Stimulated activated naive CD8-positive, alpha-beta T cell treated with anti-CD3 and anti-CD28 coated beads, Interleukin-15, amount 100 ng/mL, for 72 hours (primary cell): ENCODE data around the gene FXYD7.
A peak's percentile ranks its signal among the peaks of the same experiment; 100 is the strongest.
"Not testable (repeated sequence)": the region's sequence is repeated elsewhere in the genome, so short reads cannot be mapped to it uniquely, and the experiment has no call there.

Experiments
- ATAC-seq: fragments of 150-1000 bp; cut with Tn5 transposase; 2 replicates; pipeline ENCODE4 v1.10.0; 2021; ENCODE audit warnings: mild to moderate bottlenecking, moderate library complexity
- DNase-seq, 2 donors: peaks; one replicate each; pipeline ENCODE4 v3.0.0; 2021 to 2022
- H3K27ac Mint-ChIP-seq, 2 donors: one replicate each; pipeline ENCODE4 v1.8.0; 2022; ENCODE audit warnings: mild to moderate bottlenecking in 2 of 2, mixed read lengths in 2 of 2, moderate library complexity in 2 of 2
- H3K27me3 Mint-ChIP-seq: one replicate; pipeline ENCODE4 v1.8.0; 2022; ENCODE audit warnings: mixed read lengths
- H3K4me1 Mint-ChIP-seq: one replicate; pipeline ENCODE4 v1.8.0; 2022; ENCODE audit warnings: mild to moderate bottlenecking, mixed read lengths
- H3K4me3 Mint-ChIP-seq, 2 donors: one replicate each; pipeline ENCODE4 v1.8.0; 2022; ENCODE audit warnings: mild to moderate bottlenecking in 2 of 2, mixed read lengths in 2 of 2, moderate library complexity in 1 of 2
- H3K9me3 Mint-ChIP-seq, 2 donors: one replicate each; pipeline ENCODE4 v1.8.0; 2022; ENCODE audit warnings: mixed read lengths in 2 of 2

Gene FXYD7

GRCh38 chr19:35119578-35120155, 23.4 kb upstream of the FXYD7 start:
- no peak overlapping the region for H3K27ac Mint-ChIP-seq
- ATAC-seq: no peak

GRCh38 chr19:35120492-35120891, 22.6 kb upstream of the FXYD7 start:
- Mint-ChIP-seq H3K9me3 (no peaks in the 10 kb centered on the region), H3K27me3 (no peaks in the 10 kb centered on the region), H3K4me1 (peaks cover 18% of the 10 kb centered on the region), H3K4me3 (no peak overlapping the region), H3K27ac (no peak overlapping the region)
- DNase-seq: no peak
- ATAC-seq: no peak

More at GRCh38 chr19:35119578-35120155, 23.4 kb upstream of the FXYD7 start:
- H3K4me1 Mint-ChIP-seq: peaks cover 17% of the 10 kb centered on the region
- DNase-seq: no peak
- H3K27me3 Mint-ChIP-seq: no peaks in the 10 kb centered on the region
- H3K4me3 Mint-ChIP-seq: no peak overlapping the region
- no peaks in the 10 kb centered on the region for H3K9me3 Mint-ChIP-seq

GRCh38 chr19:35120898-35121297, 22.2 kb upstream of the FXYD7 start:
- no peak for ATAC-seq
- Mint-ChIP-seq H3K27me3 (no peaks in the 10 kb centered on the region), H3K27ac (no peak overlapping the region), H3K4me1 (peaks cover 18% of the 10 kb centered on the region), H3K4me3 (no peak overlapping the region), H3K9me3 (no peaks in the 10 kb centered on the region)
- no peak for DNase-seq

GRCh38 chr19:35122687-35123551, 20.1 kb upstream of the FXYD7 start:
- no peak for ATAC-seq
- no peak for DNase-seq

GRCh38 chr19:35123573-35123972, 19.5 kb upstream of the FXYD7 start:
- Mint-ChIP-seq H3K27ac (no peak overlapping the region), H3K27me3 (no peaks in the 10 kb centered on the region), H3K4me3 (peak overlapping the region in 1 of 2 donors; percentile 77), H3K4me1 (peaks cover 18% of the 10 kb centered on the region), H3K9me3 (no peaks in the 10 kb centered on the region)
- DNase-seq: no peak
- no peak for ATAC-seq

More at GRCh38 chr19:35122687-35123551, 20.1 kb upstream of the FXYD7 start:
- Mint-ChIP-seq H3K9me3 (no peaks in the 10 kb centered on the region), H3K27me3 (no peaks in the 10 kb centered on the region), H3K4me1 (peaks cover 18% of the 10 kb centered on the region), H3K27ac (no peak overlapping the region), H3K4me3 (no peak overlapping the region)

GRCh38 chr19:35124098-35125060, 18.7 kb upstream of the FXYD7 start:
- no peaks in the 10 kb centered on the region for H3K9me3 Mint-ChIP-seq

GRCh38 chr19:35125270-35125717, 17.8 kb upstream of the FXYD7 start:
- H3K9me3 Mint-ChIP-seq: no peaks in the 10 kb centered on the region
- no peak for ATAC-seq
- peak overlapping the region; percentile 77 to 78 for H3K4me3 Mint-ChIP-seq
- H3K27me3 Mint-ChIP-seq: no peaks in the 10 kb centered on the region
- peaks cover 18% of the 10 kb centered on the region for H3K4me1 Mint-ChIP-seq
- DNase-seq: no peak
- H3K27ac Mint-ChIP-seq: no peak overlapping the region

More at GRCh38 chr19:35124098-35125060, 18.7 kb upstream of the FXYD7 start:
- Mint-ChIP-seq H3K27me3 (no peaks in the 10 kb centered on the region), H3K27ac (peak overlapping the region; percentile 65 to 83), H3K4me1 (peaks cover 18% of the 10 kb centered on the region), H3K4me3 (peak overlapping the region; percentile 77 to 78)
- ATAC-seq (peak; percentile 97), DNase-seq (peak; percentile 82 to 89)

GRCh38 chr19:35125749-35126623, 17.1 kb upstream of the FXYD7 start:
- Mint-ChIP-seq H3K27ac (peak overlapping the region in 1 of 2 donors; percentile 1), H3K4me1 (peaks cover 18% of the 10 kb centered on the region), H3K27me3 (no peaks in the 10 kb centered on the region)

GRCh38 chr19:35126624-35126959, 16.5 kb upstream of the FXYD7 start:
- Mint-ChIP-seq H3K27me3 (no peaks in the 10 kb centered on the region), H3K9me3 (no peaks in the 10 kb centered on the region), H3K27ac (no peak overlapping the region), H3K4me1 (peaks cover 18% of the 10 kb centered on the region), H3K4me3 (no peak overlapping the region)
- ATAC-seq (no peak), DNase-seq (no peak)

More at GRCh38 chr19:35125749-35126623, 17.1 kb upstream of the FXYD7 start:
- peak overlapping the region; percentile 7 to 27 for H3K4me3 Mint-ChIP-seq
- DNase-seq (no peak), ATAC-seq (no peak)
- no peaks in the 10 kb centered on the region for H3K9me3 Mint-ChIP-seq

- peaks cover 18% of the 10 kb centered on the region for H3K4me1 Mint-ChIP-seq
- H3K27me3 Mint-ChIP-seq: no peaks in the 10 kb centered on the region
- no peak overlapping the region for H3K4me3 Mint-ChIP-seq
- H3K27ac Mint-ChIP-seq: no peak overlapping the region
- no peak for DNase-seq
- ATAC-seq: no peak
- peaks cover 5 to 9% of the 10 kb centered on the region in 2 donors for H3K9me3 Mint-ChIP-seq
These were observed 15.2 kb upstream of the FXYD7 start for GRCh38 chr19:35127871-35128270.

GRCh38 chr19:35128398-35129057, 14.5 kb upstream of the FXYD7 start:
- Mint-ChIP-seq H3K4me1 (peaks cover 17% of the 10 kb centered on the region), H3K27ac (no peak overlapping the region), H3K27me3 (no peaks in the 10 kb centered on the region), H3K9me3 (peaks cover 5 to 15% of the 10 kb centered on the region in 2 donors), H3K4me3 (no peak overlapping the region)
- no peak for DNase-seq
- no peak for ATAC-seq

- not testable (repeated sequence) for H3K4me3 Mint-ChIP-seq, H3K4me1 Mint-ChIP-seq, H3K27me3 Mint-ChIP-seq, ATAC-seq, DNase-seq, H3K27ac Mint-ChIP-seq
- H3K9me3 Mint-ChIP-seq: peaks cover 5 to 15% of the 10 kb centered on the region in 2 donors
These were observed 13.3 kb upstream of the FXYD7 start for GRCh38 chr19:35129724-35130274.

- no peaks in the 10 kb centered on the region for H3K4me1 Mint-ChIP-seq
- H3K4me3 Mint-ChIP-seq: no peak overlapping the region
- H3K27ac Mint-ChIP-seq: no peak overlapping the region
- no peaks in the 10 kb centered on the region for H3K27me3 Mint-ChIP-seq
- DNase-seq (no peak), ATAC-seq (no peak)
- H3K9me3 Mint-ChIP-seq: peaks cover 5 to 15% of the 10 kb centered on the region in 2 donors
These were observed 12.0 kb upstream of the FXYD7 start for GRCh38 chr19:35130761-35131720.
